Measurements from ENCODE around the gene FOXJ3.

FOXJ3 gene

GRCh38 chr1:42335050-42335808 lies at the start of gene FOXJ3:
Gene FOXJ3 (minus strand): TSS chr1:42335235. CDS start chr1:42311093, 24,142 bp downstream.
- peak; percentile 51 for DNase-seq

- DNase-seq, result no peak
These were observed 46.2 kb upstream of the FOXJ3 start for GRCh38 chr1:42381280-42381673.

- DNase-seq, result no peak
These were observed 45.7 kb upstream of the FOXJ3 start, which contains the start of gene RIMKLA for GRCh38 chr1:42380586-42381279. Gene RIMKLA (plus strand): TSS chr1:42380792. CDS start chr1:42380935, 143 bp downstream.

- no peak for DNase-seq
These were observed 45.0 kb upstream of the FOXJ3 start for GRCh38 chr1:42379794-42380585.

- no peak for DNase-seq
These were observed 37.8 kb upstream of the FOXJ3 start for GRCh38 chr1:42372796-42373195.

GRCh38 chr1:42370876-42371549 lies 36.0 kb upstream of the FOXJ3 start:
- no peak for DNase-seq

- no peak for DNase-seq
These were observed 34.4 kb upstream of the FOXJ3 start for GRCh38 chr1:42369471-42369870.

- DNase-seq, result no peak
These were observed 33.2 kb upstream of the FOXJ3 start for GRCh38 chr1:42368096-42368795.

GRCh38 chr1:42365118-42365517 lies 30.1 kb upstream of the FOXJ3 start:
- DNase-seq, result no peak

- no peak for DNase-seq
These were observed 29.5 kb upstream of the FOXJ3 start for GRCh38 chr1:42364542-42364941.

GRCh38 chr1:42364089-42364488 lies 29.1 kb upstream of the FOXJ3 start:
- no peak for DNase-seq

- no peak for DNase-seq
These were observed 24.4 kb upstream of the FOXJ3 start for GRCh38 chr1:42359466-42359865.

GRCh38 chr1:42358791-42359190 lies 23.8 kb upstream of the FOXJ3 start:
- no peak for DNase-seq

- no peak for DNase-seq
These were observed 15.1 kb upstream of the FOXJ3 start for GRCh38 chr1:42350086-42350485.

- DNase-seq, result no peak
These were observed 13.5 kb upstream of the FOXJ3 start for GRCh38 chr1:42348498-42348897.

GRCh38 chr1:42343049-42343448 lies 8.0 kb upstream of the FOXJ3 start:
- no peak for DNase-seq

GRCh38 chr1:42340901-42341300 lies 5.9 kb upstream of the FOXJ3 start:
- DNase-seq, result peak; percentile 59

- DNase-seq, result peak; percentile 99
These were observed 5.1 kb upstream of the FOXJ3 start for GRCh38 chr1:42340093-42340492.

GRCh38 chr1:42336978-42337377 lies 1.9 kb upstream of the FOXJ3 start:
- no peak for DNase-seq

- DNase-seq, result peak; percentile 81
These were observed 929 bp upstream of the FOXJ3 start for GRCh38 chr1:42335809-42336518.

- no peak for DNase-seq
These were observed 590 bp downstream of the FOXJ3 start for GRCh38 chr1:42334240-42335049.
